22Rv1 (cell line): ENCODE results near the gene OR2T27.

Source experiments
- CTCF ChIP-seq: fragments of 450-650 bp; IDR thresholded peaks from 2 replicates; pipeline ENCODE4 v1.5.1; 2017; ENCODE audit warnings: mild to moderate bottlenecking
- ZFX ChIP-seq: fragments of 450-650 bp; IDR thresholded peaks from 2 replicates; pipeline ENCODE4 v1.6.1; 2017; ENCODE audit warnings: antibody characterized with exemption, borderline replicate concordance

GRCh38 chr1:248695451-248696132 lies 40.3 kb upstream of the OR2T27 start:
- no peak for TF ChIP-seq CTCF
- no peak for TF ChIP-seq ZFX
